Chondrocyte (in vitro differentiated cells): Measurements from ENCODE around the gene FOS. TPM values are rescaled to one million over a fixed set of nuclear protein-coding genes. Genes with fewer than 3 reads are reported as not detected.
"Not testable (repeated sequence)": the region's sequence is repeated elsewhere in the genome, so short reads cannot be mapped to it uniquely, and the experiment has no call there.

ENCODE experiments used
- DNase-seq: peaks from one replicate; pipeline ENCODE4 v3.0.0; 2021; ENCODE audit warnings: mixed read lengths, low spot score
- H3K27ac Mint-ChIP-seq: one replicate; pipeline ENCODE4 v1.8.0; 2021; ENCODE audit warnings: mild to moderate bottlenecking, moderate library complexity, mixed read lengths; ENCODE audit not compliant: unreplicated experiment
- H3K27me3 Mint-ChIP-seq: 2 replicates; pipeline ENCODE4 v1.8.0; 2021; ENCODE audit warnings: low read depth, mixed read lengths
- H3K36me3 Mint-ChIP-seq: 2 replicates; pipeline ENCODE4 v1.8.0; 2021; ENCODE audit warnings: low read depth, mixed read lengths
- H3K4me1 Mint-ChIP-seq: 2 replicates; pipeline ENCODE4 v1.8.0; 2021; ENCODE audit warnings: low read depth, mild to moderate bottlenecking, mixed read lengths
- H3K4me3 Mint-ChIP-seq: one replicate; pipeline ENCODE4 v1.8.0; 2021; ENCODE audit warnings: mild to moderate bottlenecking, moderate library complexity, mixed read lengths; ENCODE audit not compliant: unreplicated experiment
- H3K9me3 Mint-ChIP-seq: 2 replicates; pipeline ENCODE4 v1.8.0; 2021; ENCODE audit warnings: low read depth, mixed read lengths
- CTCF ChIP-seq: fragments of 200-600 bp; sonication (generic); IDR thresholded peaks from 2 replicates; pipeline ENCODE4 v1.5.0; 2021; ENCODE audit warnings: antibody characterized with exemption, mild to moderate bottlenecking, moderate library complexity
- total RNA-seq: library from RNA; stranded (reverse); gene quantifications from 3 replicates; pipeline ENCODE4 v1.2.1, GENCODE V29; 2021

FOS gene
- total RNA-seq, 1 donor from 2014 or later = 152 TPM

GRCh38 chr14:75281654-75282019, 3.0 kb downstream of the FOS start:
- peaks cover 39% of the 10 kb centered on the region for H3K4me1 Mint-ChIP-seq
- H3K4me3 Mint-ChIP-seq = peak overlapping the region; percentile 58
- peaks cover 19% of the 10 kb centered on the region for H3K36me3 Mint-ChIP-seq
- no peak for DNase-seq
- no peak for TF ChIP-seq CTCF
- no peaks in the 10 kb centered on the region for H3K9me3 Mint-ChIP-seq
- no peaks in the 10 kb centered on the region for H3K27me3 Mint-ChIP-seq
- no peak overlapping the region for H3K27ac Mint-ChIP-seq

- Mint-ChIP-seq H3K9me3 (no peaks in the 10 kb centered on the region), H3K27me3 (no peaks in the 10 kb centered on the region), H3K27ac (peak overlapping the region; percentile 18), H3K4me3 (no peak overlapping the region), H3K36me3 (peaks cover 19% of the 10 kb centered on the region), H3K4me1 (peaks cover 37% of the 10 kb centered on the region)
- no peak for DNase-seq
- no peak for TF ChIP-seq CTCF
These were observed 3.5 kb downstream of the FOS start for GRCh38 chr14:75282170-75282554.

- Mint-ChIP-seq H3K36me3 (peaks cover 19% of the 10 kb centered on the region), H3K4me1 (peaks cover 35% of the 10 kb centered on the region), H3K27ac (peak overlapping the region; percentile 18)
- H3K9me3 Mint-ChIP-seq, H3K4me3 Mint-ChIP-seq, DNase-seq, H3K27me3 Mint-ChIP-seq: not testable (repeated sequence)
These were observed 4.0 kb downstream of the FOS start for GRCh38 chr14:75282555-75283161.

GRCh38 chr14:75283162-75283832, 4.7 kb downstream of the FOS start:
- H3K9me3 Mint-ChIP-seq = no peaks in the 10 kb centered on the region
- no peak overlapping the region for H3K4me3 Mint-ChIP-seq
- H3K27ac Mint-ChIP-seq = no peak overlapping the region
- H3K27me3 Mint-ChIP-seq = no peaks in the 10 kb centered on the region
- TF ChIP-seq CTCF = peak; percentile 40
- peaks cover 31% of the 10 kb centered on the region for H3K4me1 Mint-ChIP-seq
- DNase-seq = no peak
- H3K36me3 Mint-ChIP-seq = peaks cover 19% of the 10 kb centered on the region

GRCh38 chr14:75283833-75284563, 5.4 kb downstream of the FOS start:
- no peak for TF ChIP-seq CTCF
- Mint-ChIP-seq H3K27ac (no peak overlapping the region), H3K36me3 (peaks cover 19% of the 10 kb centered on the region), H3K4me3 (no peak overlapping the region), H3K27me3 (no peaks in the 10 kb centered on the region), H3K4me1 (peaks cover 29% of the 10 kb centered on the region), H3K9me3 (no peaks in the 10 kb centered on the region)
- no peak for DNase-seq
